HS-27A (cell line): ENCODE data around the gene LRCH1.

Experiments
- DNase-seq: peaks from one replicate; pipeline ENCODE4 v3.0.0-alpha.2; 2012; ENCODE audit warnings: low read depth, missing footprints

LRCH1 gene

GRCh38 chr13:46594374-46595078, 41.6 kb downstream of the LRCH1 start:
- no peak for DNase-seq

DNA sequence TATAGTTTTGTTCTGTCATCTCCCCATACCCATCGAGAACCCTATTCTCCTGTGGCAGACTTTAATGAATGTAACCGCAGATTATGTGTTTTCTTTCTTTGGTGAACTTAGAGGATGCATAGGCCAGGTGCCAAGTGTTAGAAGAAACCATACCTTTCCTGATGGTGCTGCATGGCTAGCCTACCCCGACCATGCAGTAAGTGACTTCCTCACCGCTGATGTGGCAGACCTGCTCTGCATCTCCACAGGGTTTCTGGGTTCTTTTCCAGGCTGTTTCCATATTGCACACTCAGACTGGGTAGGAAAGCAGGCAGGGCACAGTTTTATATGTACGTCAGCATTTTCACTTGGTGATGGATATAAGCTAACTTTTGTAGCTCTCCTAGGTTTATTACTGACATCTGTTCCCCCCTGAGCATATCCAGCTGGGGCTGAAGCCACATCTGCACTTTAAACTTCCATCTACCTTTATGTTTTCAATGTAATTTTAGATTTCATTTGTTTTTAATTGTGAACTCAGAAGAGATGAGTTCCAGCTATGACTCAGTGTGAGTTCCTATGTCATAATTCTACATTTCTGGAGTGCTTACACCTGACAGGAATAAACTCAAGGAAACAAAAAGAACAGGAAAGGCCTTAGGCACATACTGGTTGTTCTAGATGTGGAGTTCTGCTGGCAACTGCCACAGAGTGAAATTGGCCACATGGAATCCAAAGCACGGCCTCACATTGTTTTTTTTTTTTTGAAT, 42.3 kb downstream of the LRCH1 start:
- DNase-seq = no peak

GRCh38 chr13:46595885-46596275, 42.9 kb downstream of the LRCH1 start:
- DNase-seq = no peak

GRCh38 chr13:46596466-46596865, 43.5 kb downstream of the LRCH1 start:
- DNase-seq = no peak

- no peak for DNase-seq
Measured at GRCh38 chr13:46598140-46598819, 45.3 kb downstream of the LRCH1 start.

DNA sequence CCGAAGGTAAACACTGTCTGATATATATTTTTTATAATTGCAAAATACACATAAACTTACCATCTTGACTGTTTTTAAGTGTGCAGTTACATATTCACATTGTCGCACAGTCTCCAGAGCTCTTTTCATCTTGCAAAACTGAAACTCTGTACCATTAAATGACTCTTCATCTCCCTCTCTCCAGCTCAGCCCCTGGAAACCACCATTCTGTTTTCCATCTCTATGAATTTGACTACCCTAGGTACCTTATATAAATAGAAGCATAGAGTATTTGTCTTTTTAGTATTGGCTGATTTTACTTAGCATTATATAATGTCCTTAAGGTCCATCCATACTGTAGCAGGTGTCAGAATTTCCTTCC, 45.8 kb downstream of the LRCH1 start:
- DNase-seq = no peak

- DNase-seq = no peak
Measured at GRCh38 chr13:46600943-46601311, 48.0 kb downstream of the LRCH1 start.

DNA sequence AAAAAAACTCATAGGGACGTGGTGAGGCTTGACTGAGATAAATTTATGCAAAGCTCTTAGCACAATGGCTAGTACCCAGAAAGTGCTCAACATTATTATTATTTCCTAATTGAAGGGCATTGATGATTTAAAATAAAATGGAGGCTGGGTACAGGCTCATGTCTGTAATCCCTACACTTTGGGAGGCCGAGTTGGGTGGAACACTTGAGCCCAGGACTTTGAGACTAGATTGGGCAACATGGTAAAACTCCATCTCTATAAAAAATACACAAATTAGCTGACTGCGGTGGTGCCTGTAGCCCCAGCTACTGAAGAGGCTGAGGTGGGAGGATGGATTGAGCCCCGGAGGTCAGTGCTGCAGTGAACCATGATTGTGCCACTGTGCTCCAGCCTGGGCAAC, 49.6 kb downstream of the LRCH1 start:
- no peak for DNase-seq

DNA sequence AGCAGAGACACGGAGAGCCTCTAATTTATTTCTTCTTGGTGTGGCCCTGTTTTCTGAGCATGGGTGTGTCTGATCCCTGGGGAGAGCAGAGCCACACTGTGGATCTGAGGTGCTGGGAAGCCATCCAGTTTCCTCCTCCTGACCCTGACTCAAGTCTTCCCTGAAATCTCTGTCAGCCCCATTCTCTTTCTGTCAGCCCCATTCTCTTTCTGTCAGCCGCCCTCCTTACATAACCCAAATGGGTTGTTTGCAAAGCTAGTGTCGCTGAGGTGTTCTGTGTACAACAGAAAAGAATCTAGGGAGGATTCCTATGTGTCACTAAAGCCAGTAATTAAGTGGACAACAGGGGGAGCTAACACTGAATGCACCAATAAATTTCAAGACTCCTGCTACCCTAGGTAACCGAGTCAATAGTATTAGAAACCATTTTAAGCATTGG, 50.2 kb downstream of the LRCH1 start:
- DNase-seq = no peak

GRCh38 chr13:46604226-46604990, 51.4 kb downstream of the LRCH1 start:
- DNase-seq = no peak

GRCh38 chr13:46605076-46605824, 52.3 kb downstream of the LRCH1 start:
- DNase-seq = no peak

DNA sequence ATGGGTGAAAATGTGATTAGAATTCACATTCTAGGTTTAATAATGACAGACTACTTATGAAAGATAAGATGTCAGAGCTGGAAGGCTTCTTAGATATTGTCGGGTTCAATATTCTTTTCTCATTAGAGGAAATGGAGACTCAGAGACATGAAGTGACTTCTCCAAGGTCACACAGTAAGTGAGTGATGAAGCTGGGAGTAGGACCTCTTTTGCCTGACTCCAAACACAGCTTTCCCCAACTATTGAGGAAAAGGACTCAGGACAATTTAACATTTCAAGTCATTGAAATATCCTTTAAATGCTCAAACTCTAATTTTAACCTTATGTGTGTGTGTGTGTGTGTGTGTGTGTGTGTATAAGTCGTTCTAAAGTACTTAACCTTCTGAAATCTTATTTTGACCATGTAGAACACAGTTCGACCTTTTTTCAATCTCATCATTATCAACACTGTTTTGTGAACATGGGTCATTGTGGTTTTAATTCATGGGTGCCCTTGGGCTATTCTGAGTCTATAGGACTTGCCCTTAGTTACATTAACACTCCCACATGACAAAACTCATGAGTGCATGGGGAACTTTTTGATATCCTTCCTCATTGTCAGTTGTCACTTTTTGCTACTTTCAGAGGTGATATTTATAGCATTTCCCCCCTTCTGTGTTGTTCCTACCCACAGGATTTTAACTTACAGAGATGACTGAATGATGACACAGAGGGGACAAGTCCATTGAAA, 53.0 kb downstream of the LRCH1 start:
- no peak for DNase-seq

DNA sequence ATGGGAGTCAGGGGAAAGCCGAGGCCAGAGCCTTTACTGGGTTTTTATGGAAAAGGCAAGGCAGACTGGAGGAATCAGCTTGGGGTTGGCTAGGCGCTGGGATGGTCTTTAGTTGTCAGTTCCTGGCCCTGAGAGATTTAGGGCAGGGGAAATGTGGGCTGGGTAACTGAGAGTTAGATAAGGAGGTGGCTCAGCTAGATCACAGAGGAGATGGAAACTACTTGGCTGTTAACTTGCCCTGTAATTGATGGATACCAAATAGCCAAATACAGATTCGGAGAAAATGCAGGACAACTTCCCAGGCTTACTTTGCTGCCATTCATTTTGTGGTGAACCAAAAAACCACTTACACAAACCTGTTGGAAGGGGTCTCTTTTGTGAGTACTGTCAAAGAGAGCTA, 54.0 kb downstream of the LRCH1 start:
- no peak for DNase-seq

DNA sequence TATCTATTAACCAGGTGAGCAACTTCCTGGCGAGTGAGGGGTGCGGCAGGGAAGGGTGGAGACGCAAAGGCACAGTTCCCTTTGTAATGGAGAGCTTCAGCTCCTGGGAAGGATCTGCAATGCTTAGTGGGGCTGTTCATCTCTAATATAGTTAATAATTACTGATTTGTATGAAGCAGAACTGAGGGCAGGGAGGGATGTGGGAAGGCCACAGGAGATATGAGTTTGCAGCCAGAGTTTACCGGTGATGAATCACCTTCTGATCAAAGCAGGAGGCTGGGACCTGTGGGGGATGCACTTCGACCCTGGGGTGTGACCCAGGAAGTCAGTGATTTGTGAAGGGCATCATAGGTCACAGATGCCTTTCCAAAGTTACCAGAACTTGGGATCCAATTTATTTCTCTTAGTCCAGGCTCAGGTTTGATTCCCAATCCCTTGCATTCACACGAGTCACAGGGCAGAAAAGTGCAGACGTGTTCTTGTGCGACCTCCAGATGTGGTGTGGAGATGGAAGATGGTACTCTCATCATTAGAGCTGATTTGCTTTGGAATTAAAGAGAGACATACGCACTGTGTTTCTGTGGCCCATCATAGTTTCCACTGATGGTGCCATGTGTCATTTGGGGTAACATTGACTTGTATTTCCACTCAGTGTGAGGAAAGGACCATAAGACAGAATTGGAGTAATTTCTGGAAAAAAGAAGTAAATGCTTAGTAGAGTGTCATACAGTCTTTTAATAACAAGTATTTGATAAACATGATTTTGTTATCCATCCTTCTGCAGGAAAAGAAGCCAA, 55.0 kb downstream of the LRCH1 start:
- DNase-seq = no peak

DNA sequence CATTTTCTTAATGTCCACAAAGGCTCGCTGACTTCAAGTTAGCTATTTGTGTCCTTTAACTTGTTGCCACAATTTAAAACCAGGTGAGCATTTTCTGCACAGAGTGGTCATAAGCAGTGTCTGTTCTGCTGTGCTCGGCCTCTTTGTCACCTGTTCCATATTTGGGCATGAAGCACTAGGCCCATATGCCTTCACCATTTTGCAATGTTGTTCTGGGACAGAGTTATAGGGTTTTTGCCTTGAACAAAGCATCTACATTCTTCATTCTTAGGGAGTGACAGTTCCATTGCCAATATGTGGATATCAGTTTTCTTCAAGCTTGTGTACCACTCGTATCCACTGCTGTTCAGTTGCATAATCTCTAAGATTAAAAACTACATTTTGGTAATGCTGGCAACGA, 56.1 kb downstream of the LRCH1 start:
- no peak for DNase-seq

GRCh38 chr13:46609726-46610125, 56.8 kb downstream of the LRCH1 start:
- DNase-seq = no peak

GRCh38 chr13:46612267-46612666, 59.3 kb downstream of the LRCH1 start:
- DNase-seq = no peak

GRCh38 chr13:46613409-46614049, 60.6 kb downstream of the LRCH1 start:
- DNase-seq = no peak

DNA sequence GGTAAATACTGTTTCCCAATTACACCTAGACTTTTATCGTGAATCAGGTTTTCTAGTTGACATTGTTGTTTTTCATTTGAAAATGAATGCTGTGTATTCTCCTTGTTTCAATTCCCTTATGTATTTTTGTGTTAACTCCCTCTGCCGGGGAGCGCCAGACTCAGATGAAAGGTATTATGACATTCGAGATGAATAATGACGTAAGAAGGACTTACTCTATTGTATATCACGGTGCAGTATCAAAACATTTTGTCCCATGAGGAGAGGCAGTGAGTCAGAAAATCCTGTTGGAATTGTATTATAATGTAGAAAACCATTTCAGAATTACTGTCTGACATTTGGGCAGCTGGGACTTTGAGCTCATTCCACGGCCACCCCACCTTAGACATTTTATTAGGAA, 61.6 kb downstream of the LRCH1 start:
- no peak for DNase-seq
